ENCODE results near the gene KANK3. TPM values are rescaled to one million over a fixed set of nuclear protein-coding genes. Genes with fewer than 3 reads are reported as not detected.

The KANK3 gene
- 0.15 and 0.17 TPM in 2 replicates for total RNA-seq

GRCh38 chr19:8342684-8343482 lies at the start of gene KANK3:
Gene KANK3 (minus strand): TSS chr19:8343262. CDS start chr19:8337828, 5,434 bp downstream.

GRCh38 chr19:8389891-8390616 lies 47.0 kb upstream of the KANK3 start, which contains the start of gene RAB11B:
Gene RAB11B (plus strand): TSS chr19:8390360. CDS start chr19:8390417, 57 bp downstream.

GRCh38 chr19:8363803-8364771 lies 21.0 kb upstream of the KANK3 start, which contains the start of gene ANGPTL4:
Gene ANGPTL4 (plus strand): TSS chr19:8364155. CDS start chr19:8364322, 167 bp downstream.

GRCh38 chr19:8321067-8321985 lies 21.7 kb downstream of the KANK3 start, which contains the start of the genes NDUFA7 and RPS28:
Gene NDUFA7 (minus strand): TSS chr19:8321375. CDS start chr19:8321358, 17 bp downstream.
Gene RPS28 (plus strand): TSS chr19:8321496. CDS start chr19:8321531, 35 bp downstream.

GRCh38 chr19:8307965-8308866 lies 34.8 kb downstream of the KANK3 start, which contains the start of gene CD320:
Gene CD320 (minus strand): TSS chr19:8308358. CDS start chr19:8308290, 68 bp downstream.

Other genes with a start within 250 kb of the KANK3 start
- gene FBN3, start 193.7 kb downstream of the KANK3 start, total RNA-seq = not detected in 2 replicates
- 6.7 and 9.1 TPM in 2 replicates for gene CERS4, start 133.9 kb downstream of the KANK3 start, total RNA-seq
- 87.0 and 92.6 TPM in 2 replicates for gene CD320, start 34.9 kb downstream of the KANK3 start, total RNA-seq
- gene NDUFA7, start 21.9 kb downstream of the KANK3 start, total RNA-seq = 51.6 and 59.5 TPM in 2 replicates
- gene RPS28, start 21.8 kb downstream of the KANK3 start, total RNA-seq = 362 and 493 TPM in 2 replicates
- gene ANGPTL4, start 20.9 kb upstream of the KANK3 start, total RNA-seq = 0.17 and 0.59 TPM in 2 replicates
- gene RAB11B, start 47.1 kb upstream of the KANK3 start, total RNA-seq = 8.9 and 12.9 TPM in 2 replicates
- gene MARCHF2, start 70.0 kb upstream of the KANK3 start, total RNA-seq = 34.5 and 47.1 TPM in 2 replicates
- gene HNRNPM, start 101.7 kb upstream of the KANK3 start, total RNA-seq = 69.4 and 83.1 TPM in 2 replicates
- gene PRAM1, start 159.4 kb upstream of the KANK3 start, total RNA-seq = not detected in 2 replicates
- 3.5 and 3.7 TPM in 2 replicates for gene ZNF414, start 170.9 kb upstream of the KANK3 start, total RNA-seq
- 0.15 and 1.0 TPM in 2 replicates for gene MYO1F, start 234.2 kb upstream of the KANK3 start, total RNA-seq

Measured in bronchus fibroblast of lung (primary cell).